Measurements from ENCODE around the gene METTL16.

METTL16 gene

GRCh38 chr17:2369551-2370210 lies 142.0 kb downstream of the METTL16 start:
- Histone ChIP-seq H3K36me3 (ENCODE audit: insufficient read depth, low read length) (peaks cover 6% of the 10 kb centered on the region; the same call in 1 of the 2 replicates), H3K9ac (ENCODE audit: low read depth, low read length, poor library complexity, severe bottlenecking) (no peak overlapping the region), H3K9me3 (ENCODE audit: insufficient read depth, low read depth, low read length) (no peaks in the 10 kb centered on the region), H3K4me3 (ENCODE audit: low read length, poor library complexity, severe bottlenecking) (no peak overlapping the region), H3K79me2 (ENCODE audit: insufficient read depth, low read length) (no peaks in the 10 kb centered on the region), H3K4me1 (ENCODE audit: insufficient read depth, low read length, poor library complexity, severe bottlenecking) (peaks cover 6% of the 10 kb centered on the region), H3F3A (ENCODE audit: low read depth) (no peaks in the 10 kb centered on the region), H2AFZ (ENCODE audit: low read length) (no peak overlapping the region), H3K9me2 (replicated peaks; ENCODE audit: low read depth, low read length) (no peaks in the 10 kb centered on the region), H4K20me1 (ENCODE audit: insufficient read depth, low read length, poor library complexity, severe bottlenecking) (no peaks in the 10 kb centered on the region), H3K4me2 (ENCODE audit: low read depth, low read length, poor library complexity, severe bottlenecking) (no peak overlapping the region), H3K27me3 (ENCODE audit: insufficient read depth, low read length, poor library complexity, severe bottlenecking) (no peaks in the 10 kb centered on the region)
- TF ChIP-seq EZH2phosphoT487 (IDR thresholded peaks at IDR 0.05; ENCODE audit: borderline replicate concordance), result no peak
- TF ChIP-seq, protein P1, sequence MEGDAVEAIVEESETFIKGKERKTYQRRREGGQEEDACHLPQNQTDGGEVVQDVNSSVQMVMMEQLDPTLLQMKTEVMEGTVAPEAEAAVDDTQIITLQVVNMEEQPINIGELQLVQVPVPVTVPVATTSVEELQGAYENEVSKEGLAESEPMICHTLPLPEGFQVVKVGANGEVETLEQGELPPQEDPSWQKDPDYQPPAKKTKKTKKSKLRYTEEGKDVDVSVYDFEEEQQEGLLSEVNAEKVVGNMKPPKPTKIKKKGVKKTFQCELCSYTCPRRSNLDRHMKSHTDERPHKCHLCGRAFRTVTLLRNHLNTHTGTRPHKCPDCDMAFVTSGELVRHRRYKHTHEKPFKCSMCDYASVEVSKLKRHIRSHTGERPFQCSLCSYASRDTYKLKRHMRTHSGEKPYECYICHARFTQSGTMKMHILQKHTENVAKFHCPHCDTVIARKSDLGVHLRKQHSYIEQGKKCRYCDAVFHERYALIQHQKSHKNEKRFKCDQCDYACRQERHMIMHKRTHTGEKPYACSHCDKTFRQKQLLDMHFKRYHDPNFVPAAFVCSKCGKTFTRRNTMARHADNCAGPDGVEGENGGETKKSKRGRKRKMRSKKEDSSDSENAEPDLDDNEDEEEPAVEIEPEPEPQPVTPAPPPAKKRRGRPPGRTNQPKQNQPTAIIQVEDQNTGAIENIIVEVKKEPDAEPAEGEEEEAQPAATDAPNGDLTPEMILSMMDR (conservative IDR thresholded peaks at IDR 0.05; ENCODE audit: low read length), result no peak

DNA sequence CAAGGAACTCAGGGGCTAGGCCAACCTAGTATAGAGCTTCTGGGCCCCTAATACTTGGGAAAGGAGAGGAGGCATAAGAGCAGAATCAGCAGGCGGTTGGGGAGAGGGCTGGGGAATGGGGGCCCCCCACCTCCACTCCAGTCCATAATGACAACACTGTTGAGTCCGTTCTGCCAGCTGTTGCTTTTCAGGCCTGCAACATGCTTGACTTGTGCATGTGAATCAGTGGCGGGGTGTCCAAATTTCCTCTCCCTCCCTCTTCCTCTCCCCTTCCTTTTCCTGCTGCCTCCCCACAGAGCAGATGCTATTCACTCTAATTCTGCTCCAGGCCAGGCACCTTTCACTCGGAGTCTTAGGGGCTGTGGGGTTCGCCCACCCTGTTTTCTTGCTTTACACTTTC lies 142.6 kb downstream of the METTL16 start:
- Histone ChIP-seq H3K4me2 (ENCODE audit: low read depth, low read length, poor library complexity, severe bottlenecking) (no peak overlapping the region), H3F3A (ENCODE audit: low read depth) (no peaks in the 10 kb centered on the region), H4K20me1 (ENCODE audit: insufficient read depth, low read length, poor library complexity, severe bottlenecking) (no peaks in the 10 kb centered on the region), H3K9ac (ENCODE audit: low read depth, low read length, poor library complexity, severe bottlenecking) (no peak overlapping the region), H3K27me3 (ENCODE audit: insufficient read depth, low read length, poor library complexity, severe bottlenecking) (no peaks in the 10 kb centered on the region), H3K4me1 (ENCODE audit: insufficient read depth, low read length, poor library complexity, severe bottlenecking) (peaks cover 6% of the 10 kb centered on the region), H3K79me2 (ENCODE audit: insufficient read depth, low read length) (no peaks in the 10 kb centered on the region), H2AFZ (ENCODE audit: low read length) (no peak overlapping the region), H3K9me3 (ENCODE audit: insufficient read depth, low read depth, low read length) (no peaks in the 10 kb centered on the region), H3K9me2 (replicated peaks; ENCODE audit: low read depth, low read length) (no peaks in the 10 kb centered on the region), H3K4me3 (ENCODE audit: low read length, poor library complexity, severe bottlenecking) (no peak overlapping the region), H3K36me3 (ENCODE audit: insufficient read depth, low read length) (peaks cover 6% of the 10 kb centered on the region; the same call in 1 of the 2 replicates)
- TF ChIP-seq EZH2phosphoT487 (IDR thresholded peaks at IDR 0.05; ENCODE audit: borderline replicate concordance), result no peak
- TF ChIP-seq, protein P1 (conservative IDR thresholded peaks at IDR 0.05; ENCODE audit: low read length), result no peak

DNA sequence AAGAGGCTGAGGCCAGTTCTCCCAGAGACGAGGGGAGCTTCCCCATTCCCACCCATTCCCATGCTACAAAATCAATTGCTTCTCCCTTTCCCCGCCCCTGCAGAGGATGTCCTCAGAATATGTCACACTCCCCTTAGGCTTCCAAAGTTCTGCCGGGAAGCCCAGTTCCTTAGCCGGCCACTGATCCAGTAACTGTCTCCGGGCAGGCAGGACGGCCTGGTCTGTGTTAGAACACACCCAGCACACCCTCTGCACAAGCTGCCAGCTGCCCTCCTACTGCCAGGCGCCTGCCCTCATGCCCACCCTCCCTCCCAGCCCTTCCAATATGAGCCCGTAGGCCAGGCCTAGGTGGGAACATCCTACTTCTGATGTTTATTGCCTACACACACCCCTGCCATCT lies 143.3 kb downstream of the METTL16 start:
- Histone ChIP-seq H4K20me1 (ENCODE audit: insufficient read depth, low read length, poor library complexity, severe bottlenecking) (no peaks in the 10 kb centered on the region), H3K9me3 (ENCODE audit: insufficient read depth, low read depth, low read length) (no peaks in the 10 kb centered on the region), H3K4me2 (ENCODE audit: low read depth, low read length, poor library complexity, severe bottlenecking) (no peak overlapping the region), H3K9ac (ENCODE audit: low read depth, low read length, poor library complexity, severe bottlenecking) (no peak overlapping the region), H3K4me3 (ENCODE audit: low read length, poor library complexity, severe bottlenecking) (no peak overlapping the region), H3K36me3 (ENCODE audit: insufficient read depth, low read length) (peaks cover 6% of the 10 kb centered on the region; the same call in 1 of the 2 replicates), H3K79me2 (ENCODE audit: insufficient read depth, low read length) (no peaks in the 10 kb centered on the region), H3K27me3 (ENCODE audit: insufficient read depth, low read length, poor library complexity, severe bottlenecking) (no peaks in the 10 kb centered on the region), H3F3A (ENCODE audit: low read depth) (no peaks in the 10 kb centered on the region), H2AFZ (ENCODE audit: low read length) (no peak overlapping the region), H3K4me1 (ENCODE audit: insufficient read depth, low read length, poor library complexity, severe bottlenecking) (peaks cover 6% of the 10 kb centered on the region), H3K9me2 (replicated peaks; ENCODE audit: low read depth, low read length) (no peaks in the 10 kb centered on the region)
- TF ChIP-seq EZH2phosphoT487 (IDR thresholded peaks at IDR 0.05; ENCODE audit: borderline replicate concordance), result no peak
- TF ChIP-seq, protein P1 (conservative IDR thresholded peaks at IDR 0.05; ENCODE audit: low read length), result no peak
